Measurements from ENCODE around the gene GLB1L.

DNA sequence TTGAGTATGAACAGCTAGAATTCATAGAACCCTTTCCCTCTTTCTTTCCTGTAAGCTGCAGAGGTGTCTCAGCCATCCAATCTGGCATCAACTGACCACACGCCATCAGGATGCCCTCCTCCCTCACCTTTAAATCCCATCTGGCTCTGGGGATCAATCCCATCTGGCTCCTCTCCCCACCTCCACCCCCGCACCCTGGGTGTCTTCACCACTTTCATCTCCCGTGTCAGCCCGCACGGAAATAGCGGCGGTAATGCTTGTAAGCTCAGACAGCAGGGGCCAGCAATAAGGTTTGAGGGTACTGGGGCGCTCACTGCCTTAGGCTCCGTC lies 7.3 kb upstream of the GLB1L start:
- TF ChIP-seq CTCF (IDR thresholded peaks at IDR 0.05) (no peak), POLR2A (IDR thresholded peaks at IDR 0.05) (no peak)
